GM18520 (cell line): ENCODE results near the gene LDLRAD4.

Source experiments
- ATAC-seq: cut with Tn5 transposase; IDR thresholded peaks from one replicate; pipeline ENCODE4 v1.9.1; 2021; ENCODE audit not compliant: unreplicated experiment

The LDLRAD4 gene

GRCh38 chr18:13366962-13367892 is 148.7 kb downstream of the LDLRAD4 start:
- no peak for ATAC-seq

- no peak for ATAC-seq
These were observed 149.7 kb downstream of the LDLRAD4 start for GRCh38 chr18:13368080-13368813.

- no peak for ATAC-seq
These were observed 150.8 kb downstream of the LDLRAD4 start for GRCh38 chr18:13369353-13369752.

GRCh38 chr18:13369756-13370510 is 151.4 kb downstream of the LDLRAD4 start:
- no peak for ATAC-seq

DNA sequence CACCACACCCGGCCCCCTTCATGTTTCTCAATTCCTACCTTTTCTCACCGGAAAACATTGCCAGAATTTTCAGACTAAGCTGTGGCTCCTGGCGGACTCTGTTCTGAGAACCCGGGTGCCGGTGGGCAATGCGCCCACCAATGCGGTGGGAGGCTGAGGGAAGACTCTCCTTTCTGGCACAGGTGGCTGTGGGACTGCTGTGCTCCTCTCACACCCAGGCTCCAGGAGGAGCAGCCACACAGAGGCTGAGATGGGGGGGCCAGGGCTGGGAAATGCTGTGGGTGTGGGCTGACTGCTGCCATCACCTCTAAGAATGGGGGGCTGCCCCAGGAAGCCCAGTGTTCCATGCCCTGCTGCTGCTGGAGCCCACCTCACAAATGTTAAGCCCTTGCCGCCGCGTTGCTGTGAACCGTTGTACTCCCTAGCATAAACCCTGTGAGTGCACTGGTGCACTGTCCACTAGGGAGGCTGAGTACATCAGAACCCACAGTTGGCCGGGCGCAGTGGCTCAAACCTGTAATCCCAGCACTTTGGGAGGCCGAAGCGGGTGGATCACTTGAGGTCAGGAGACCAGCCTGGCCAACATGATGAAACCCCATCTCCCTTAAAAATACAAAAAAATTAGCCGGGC is 152.6 kb downstream of the LDLRAD4 start:
- ATAC-seq, result no peak

- no peak for ATAC-seq
These were observed 153.3 kb downstream of the LDLRAD4 start for GRCh38 chr18:13371689-13372418.

DNA sequence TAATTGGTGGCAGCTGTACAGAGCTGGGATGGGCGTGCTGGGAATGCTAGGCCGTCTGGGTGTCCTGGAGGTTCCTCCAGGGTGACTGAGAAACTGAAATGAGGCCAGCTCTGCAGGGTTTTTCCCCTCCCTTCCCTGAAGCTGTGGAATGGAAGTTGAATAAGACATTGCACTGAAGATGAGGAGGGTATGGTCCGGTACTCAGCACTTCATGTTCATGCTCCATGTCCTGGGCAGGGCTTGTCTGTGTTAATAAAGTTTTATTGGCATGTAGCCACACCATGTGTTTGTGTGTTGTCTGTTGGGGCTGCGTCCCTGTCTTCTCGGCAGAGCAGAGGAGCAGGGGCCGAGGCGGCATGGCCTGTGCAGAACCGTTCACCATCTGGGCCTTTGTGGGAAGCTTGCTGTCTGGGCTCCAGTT is 154.0 kb downstream of the LDLRAD4 start:
- ATAC-seq, result no peak

DNA sequence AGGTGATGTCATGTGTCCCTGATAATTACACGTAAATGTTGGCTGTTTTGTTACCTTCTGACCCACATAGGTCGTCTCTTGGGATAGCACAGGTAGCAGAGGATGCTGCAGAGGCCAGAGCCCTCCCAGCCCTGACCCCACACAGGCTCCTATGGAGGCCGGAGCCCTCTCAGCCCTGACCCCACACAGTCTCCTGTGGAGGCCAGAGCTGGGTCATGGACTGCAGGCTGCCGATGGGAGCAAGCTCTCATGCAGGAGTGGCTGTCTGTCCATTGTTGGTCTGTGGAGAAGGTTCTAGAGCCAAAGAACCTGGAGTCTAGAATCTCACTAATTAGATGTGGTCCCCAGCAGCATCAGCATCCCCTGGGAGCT is 155.5 kb downstream of the LDLRAD4 start:
- no peak for ATAC-seq

- ATAC-seq, result no peak
These were observed 156.1 kb downstream of the LDLRAD4 start for GRCh38 chr18:13374468-13375301.

DNA sequence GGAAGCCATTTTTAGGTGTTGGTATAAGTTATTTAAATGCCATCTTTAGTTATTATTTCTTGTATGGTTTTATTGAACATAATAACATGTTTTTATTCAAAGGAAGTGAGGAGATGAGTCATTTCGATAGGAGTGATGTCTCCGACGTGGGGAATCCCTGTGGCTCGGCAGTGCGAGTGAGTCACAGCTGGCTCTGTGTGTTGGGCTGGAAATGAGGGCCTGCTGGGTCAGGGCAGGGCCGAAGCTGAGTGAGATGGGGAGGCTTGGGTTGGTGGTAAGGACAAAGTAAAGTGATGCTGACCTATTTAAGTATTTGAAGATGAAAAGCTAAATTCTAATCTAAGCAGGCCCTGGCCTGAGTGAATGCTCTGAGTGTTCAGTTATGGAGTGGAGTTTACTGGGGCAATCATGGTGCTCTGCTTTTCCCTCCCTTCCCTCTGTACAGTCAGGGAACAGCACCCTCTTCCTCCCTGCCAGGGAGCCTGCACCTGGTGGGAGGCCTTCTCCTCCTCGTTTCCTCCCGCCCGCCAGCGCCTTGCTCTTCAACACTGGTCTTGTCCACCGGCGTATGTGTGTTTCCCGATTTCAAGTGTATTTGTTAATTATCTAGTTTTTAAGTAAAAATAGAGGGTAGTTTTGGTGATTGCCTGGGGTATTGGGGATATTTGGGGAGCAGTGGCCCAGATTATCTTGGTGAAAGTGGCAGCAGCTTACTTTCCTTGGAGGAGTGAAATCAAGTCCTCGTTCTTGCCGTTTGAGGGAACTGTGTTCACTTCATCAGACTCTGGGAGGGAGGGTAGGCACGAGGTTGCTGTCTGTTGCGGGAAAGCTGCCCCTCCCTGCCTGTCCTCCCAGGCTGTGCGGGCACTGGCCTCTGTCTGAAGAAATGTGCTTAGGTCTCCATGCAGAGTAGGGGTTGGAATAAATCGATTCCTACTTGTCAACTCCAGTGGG is 157.0 kb downstream of the LDLRAD4 start:
- ATAC-seq, result peak; percentile 93

DNA sequence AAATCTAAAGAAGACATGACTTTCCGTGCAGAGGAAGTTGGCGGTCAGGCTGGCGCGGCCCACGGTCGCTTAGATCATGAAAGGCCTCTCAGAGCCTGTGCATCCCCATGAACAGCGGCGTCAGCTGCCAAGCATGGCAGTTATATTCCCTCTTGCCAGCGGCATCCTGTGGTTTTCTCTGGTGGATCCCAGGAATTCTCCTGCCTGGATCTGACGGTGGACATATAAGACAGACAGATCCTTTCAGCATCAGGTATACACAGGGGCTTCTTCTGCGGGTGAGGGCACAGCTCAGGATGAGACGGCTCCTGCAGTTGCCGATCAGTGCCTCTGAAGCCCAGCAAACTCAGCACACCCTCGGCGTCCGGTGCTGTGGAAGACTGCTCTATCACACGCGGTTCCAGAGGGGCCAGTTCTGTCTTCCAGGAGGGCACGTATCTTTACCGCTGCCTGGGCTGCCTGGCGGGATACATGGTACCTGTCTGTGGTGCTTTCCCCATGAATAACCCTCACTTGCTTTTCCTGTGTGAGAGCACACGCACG is 157.8 kb downstream of the LDLRAD4 start:
- ATAC-seq, result no peak

DNA sequence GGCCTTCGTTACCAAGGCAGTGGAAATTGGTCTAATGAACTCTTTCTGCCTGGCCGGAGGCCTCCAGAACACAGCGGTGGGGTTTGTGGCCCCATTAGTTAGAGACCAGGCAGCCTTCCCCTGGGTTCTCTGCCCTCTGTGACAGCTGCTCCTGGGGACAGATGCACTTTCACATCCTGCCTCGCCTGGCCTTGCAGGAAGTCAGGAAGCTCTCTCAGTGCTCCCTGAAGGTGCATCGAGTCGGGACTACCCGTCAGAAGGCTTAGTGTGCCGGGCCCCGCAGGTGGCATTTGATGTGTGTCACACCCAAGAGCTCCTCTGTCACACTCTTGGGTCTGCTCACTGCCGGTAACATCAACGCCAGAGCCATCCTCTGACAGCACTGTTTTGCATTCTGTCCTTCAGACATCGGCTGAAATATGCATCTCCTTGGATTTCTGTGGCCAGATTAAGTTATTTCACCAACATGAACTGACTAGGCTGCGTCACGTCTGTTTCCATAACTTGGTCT is 158.3 kb downstream of the LDLRAD4 start:
- no peak for ATAC-seq

- no peak for ATAC-seq
These were observed 158.9 kb downstream of the LDLRAD4 start for GRCh38 chr18:13377496-13377895.

DNA sequence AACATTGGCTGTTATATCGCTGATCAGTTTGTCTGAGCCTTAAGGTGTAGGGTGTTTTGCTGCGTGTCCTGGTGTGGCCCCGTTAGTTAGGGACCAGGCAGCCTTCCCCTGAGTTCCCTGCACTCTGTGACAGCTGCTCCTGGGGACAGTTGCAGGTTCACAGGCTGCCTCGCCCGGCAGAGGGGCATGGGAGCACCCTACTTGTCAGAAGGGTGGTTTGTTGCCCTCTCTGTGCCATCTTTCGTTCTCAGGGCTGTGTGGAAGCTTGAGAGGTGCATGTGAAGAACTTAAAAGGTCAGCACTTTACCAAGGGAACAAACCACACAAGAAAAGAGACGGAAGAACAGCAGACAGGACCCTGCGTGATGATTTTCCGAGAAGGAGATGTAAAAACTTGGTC is 159.6 kb downstream of the LDLRAD4 start:
- ATAC-seq, result no peak

DNA sequence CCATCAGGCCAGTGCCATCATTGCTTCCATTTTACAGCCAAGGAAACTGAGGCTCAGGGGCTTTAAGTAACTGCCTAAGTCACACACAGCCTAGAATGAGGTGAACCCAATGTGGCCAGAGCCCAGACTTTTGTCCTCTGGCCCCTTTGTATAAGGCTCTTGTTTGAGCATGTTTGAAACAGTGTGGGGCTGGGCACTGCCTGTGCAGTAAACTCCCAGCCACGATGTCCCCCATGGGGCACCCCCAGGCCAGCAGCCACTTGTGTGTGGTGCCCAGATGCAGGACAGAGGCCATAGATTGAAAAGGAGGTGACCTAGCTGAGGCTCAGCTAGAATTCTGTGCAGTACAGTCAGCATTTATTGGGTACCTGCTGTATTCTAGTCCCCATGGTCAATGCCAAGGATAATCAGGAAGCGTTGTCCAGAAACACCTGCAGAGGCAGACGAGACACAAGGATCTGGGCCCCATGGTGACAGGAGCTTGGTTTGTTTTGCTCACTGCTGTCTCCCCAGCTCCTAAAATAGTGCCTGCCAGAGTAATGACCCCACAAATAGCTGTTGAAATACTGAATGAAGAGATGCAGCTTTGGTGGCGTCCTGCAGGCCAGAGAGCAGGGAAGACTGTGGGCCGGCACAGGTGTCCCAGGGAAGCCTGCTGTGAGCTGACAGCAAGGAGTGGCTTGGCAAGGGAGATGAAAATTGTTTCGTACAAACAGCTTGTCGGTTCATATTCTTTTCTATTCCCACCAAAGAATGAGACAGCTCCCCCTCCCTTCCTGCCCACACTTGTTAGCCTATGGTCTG is 160.7 kb downstream of the LDLRAD4 start:
- no peak for ATAC-seq

DNA sequence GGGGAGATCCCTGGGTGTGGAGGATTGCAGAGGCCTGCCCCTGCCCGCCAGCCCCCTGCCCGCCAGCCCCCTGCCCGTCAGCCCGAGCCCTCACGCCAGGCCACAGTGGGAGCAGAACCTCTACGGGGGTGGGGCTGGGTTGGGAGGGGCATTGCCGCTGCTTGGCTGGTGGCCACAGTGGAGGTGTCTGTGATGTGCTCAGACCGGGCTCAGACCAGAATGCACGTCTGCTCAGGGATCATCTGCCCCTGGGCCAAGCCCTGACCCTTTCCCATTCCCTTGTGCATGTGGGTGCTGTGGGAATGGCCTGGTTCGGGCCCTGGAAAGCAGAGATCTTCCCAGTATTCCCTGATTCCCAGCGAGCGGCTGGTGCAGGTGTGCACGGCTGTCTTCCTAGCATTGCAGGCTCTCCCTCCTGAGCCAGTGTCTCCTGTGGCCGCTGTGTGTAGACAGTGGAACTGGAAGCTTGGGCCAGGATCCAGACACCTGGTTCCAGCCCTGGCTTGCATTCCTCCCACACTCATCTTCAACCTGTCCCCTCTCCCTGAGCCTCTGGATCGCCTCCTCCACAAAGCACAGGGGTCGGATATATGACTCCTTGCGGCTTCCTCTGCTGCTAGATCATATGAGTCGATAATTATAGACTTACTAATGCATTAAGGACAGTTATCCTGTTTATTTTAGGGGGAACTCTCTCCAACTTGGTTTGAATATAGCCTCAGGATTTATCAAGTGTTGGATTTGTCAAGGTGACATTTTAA is 161.6 kb downstream of the LDLRAD4 start:
- no peak for ATAC-seq
